PFSK-1 (cell line): ENCODE data around the gene LRRFIP2.

Source experiments
- POLR2AphosphoS5 ChIP-seq: IDR thresholded peaks from 2 replicates; pipeline ENCODE4 v1.6.1; 2012; ENCODE audit warnings: low read depth, mild to moderate bottlenecking, control low read depth, low read length, moderate library complexity
- TF ChIP-seq, protein P1 (sequence below), 2 experiments: IDR thresholded peaks; 2 replicates each; pipeline versions ENCODE4 v1.6.1 to v1.8.0; 2011 to 2012; ENCODE audit warnings: low read depth in 2 of 2, low read length in 2 of 2, control low read depth in 1 of 2, inconsistent platforms in 1 of 2, mild to moderate bottlenecking in 1 of 2, moderate library complexity in 1 of 2; ENCODE audit not compliant: insufficient read depth in 1 of 2

DNA sequence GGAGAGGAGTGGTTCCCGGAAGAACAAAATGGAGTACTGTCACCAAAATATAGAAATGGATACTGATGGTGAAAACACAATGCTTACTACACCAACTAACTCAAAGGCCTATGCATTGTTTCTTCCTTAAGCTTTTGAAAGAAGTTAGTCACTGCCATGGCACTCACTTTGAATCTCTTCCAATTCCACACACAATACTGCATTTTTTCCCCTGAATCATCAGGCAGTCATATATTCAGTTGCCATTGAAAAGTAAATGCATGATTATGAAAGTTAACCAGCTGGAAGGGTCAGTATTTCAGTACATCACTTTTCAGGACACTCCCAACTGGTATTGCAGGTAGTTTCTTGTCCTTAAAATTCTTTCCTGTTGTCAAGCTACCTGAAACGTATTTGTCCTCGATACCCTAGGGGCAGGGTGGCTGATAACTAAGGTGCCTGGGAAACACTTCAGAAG, 9.0 kb upstream of the LRRFIP2 start:
- no peak for TF ChIP-seq POLR2AphosphoS5
- TF ChIP-seq, protein P1, sequence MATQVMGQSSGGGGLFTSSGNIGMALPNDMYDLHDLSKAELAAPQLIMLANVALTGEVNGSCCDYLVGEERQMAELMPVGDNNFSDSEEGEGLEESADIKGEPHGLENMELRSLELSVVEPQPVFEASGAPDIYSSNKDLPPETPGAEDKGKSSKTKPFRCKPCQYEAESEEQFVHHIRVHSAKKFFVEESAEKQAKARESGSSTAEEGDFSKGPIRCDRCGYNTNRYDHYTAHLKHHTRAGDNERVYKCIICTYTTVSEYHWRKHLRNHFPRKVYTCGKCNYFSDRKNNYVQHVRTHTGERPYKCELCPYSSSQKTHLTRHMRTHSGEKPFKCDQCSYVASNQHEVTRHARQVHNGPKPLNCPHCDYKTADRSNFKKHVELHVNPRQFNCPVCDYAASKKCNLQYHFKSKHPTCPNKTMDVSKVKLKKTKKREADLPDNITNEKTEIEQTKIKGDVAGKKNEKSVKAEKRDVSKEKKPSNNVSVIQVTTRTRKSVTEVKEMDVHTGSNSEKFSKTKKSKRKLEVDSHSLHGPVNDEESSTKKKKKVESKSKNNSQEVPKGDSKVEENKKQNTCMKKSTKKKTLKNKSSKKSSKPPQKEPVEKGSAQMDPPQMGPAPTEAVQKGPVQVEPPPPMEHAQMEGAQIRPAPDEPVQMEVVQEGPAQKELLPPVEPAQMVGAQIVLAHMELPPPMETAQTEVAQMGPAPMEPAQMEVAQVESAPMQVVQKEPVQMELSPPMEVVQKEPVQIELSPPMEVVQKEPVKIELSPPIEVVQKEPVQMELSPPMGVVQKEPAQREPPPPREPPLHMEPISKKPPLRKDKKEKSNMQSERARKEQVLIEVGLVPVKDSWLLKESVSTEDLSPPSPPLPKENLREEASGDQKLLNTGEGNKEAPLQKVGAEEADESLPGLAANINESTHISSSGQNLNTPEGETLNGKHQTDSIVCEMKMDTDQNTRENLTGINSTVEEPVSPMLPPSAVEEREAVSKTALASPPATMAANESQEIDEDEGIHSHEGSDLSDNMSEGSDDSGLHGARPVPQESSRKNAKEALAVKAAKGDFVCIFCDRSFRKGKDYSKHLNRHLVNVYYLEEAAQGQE (IDR thresholded peaks at IDR 0.05; ENCODE audit: insufficient read depth in 1 of 2, low read depth in 2 of 2, low read length in 2 of 2) = no peak
